ENCODE results near the gene PBX4.

DNA sequence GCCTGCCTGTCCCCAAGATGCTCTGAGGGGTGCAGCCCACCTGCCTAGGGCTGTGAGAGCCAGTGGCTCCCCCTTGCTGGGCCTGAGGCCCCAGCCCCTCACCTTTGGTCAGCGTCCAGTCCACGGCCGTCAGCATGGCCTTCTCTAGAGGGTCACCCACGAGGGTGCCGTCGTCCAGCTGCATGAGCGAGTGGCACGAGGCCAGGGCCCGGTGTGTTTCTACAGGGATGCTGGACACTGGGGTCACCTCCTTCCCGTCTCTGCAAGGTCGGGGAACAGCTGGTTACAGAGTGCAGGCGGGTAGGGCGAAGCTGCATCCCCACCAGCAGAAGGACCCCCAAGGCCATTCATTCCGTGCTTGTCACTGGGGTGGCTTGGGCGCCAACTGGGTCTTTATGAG lies 36.0 kb upstream of the PBX4 start:
- TF ChIP-seq, protein P1, sequence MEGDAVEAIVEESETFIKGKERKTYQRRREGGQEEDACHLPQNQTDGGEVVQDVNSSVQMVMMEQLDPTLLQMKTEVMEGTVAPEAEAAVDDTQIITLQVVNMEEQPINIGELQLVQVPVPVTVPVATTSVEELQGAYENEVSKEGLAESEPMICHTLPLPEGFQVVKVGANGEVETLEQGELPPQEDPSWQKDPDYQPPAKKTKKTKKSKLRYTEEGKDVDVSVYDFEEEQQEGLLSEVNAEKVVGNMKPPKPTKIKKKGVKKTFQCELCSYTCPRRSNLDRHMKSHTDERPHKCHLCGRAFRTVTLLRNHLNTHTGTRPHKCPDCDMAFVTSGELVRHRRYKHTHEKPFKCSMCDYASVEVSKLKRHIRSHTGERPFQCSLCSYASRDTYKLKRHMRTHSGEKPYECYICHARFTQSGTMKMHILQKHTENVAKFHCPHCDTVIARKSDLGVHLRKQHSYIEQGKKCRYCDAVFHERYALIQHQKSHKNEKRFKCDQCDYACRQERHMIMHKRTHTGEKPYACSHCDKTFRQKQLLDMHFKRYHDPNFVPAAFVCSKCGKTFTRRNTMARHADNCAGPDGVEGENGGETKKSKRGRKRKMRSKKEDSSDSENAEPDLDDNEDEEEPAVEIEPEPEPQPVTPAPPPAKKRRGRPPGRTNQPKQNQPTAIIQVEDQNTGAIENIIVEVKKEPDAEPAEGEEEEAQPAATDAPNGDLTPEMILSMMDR (conservative IDR thresholded peaks at IDR 0.05 in 1 of 2, IDR thresholded peaks at IDR 0.05 in 1 of 2; ENCODE audit: extremely low read depth in 1 of 2, insufficient read depth in 1 of 2, low read depth in 1 of 2, low read length in 2 of 2), result no peak
- no peak for TF ChIP-seq EZH2 (IDR thresholded peaks at IDR 0.05; ENCODE audit: borderline replicate concordance, low read length)

Measured in mammary epithelial cell (primary cell).